Measurements from ENCODE around the gene C2CD4D. TPM values are rescaled to one million over a fixed set of nuclear protein-coding genes. Genes with fewer than 3 reads are reported as not detected.

The C2CD4D gene
- total RNA-seq, 2 experiments from 2014 or later, result 1.3 to 1.6 TPM

GRCh38 chr1:151827853-151828252, 11.8 kb downstream of the C2CD4D start:
- Mint-ChIP-seq H3K4me3 (no peak overlapping the region), H3K27ac (peak overlapping the region; percentile 21), H3K36me3 (ENCODE audit: low read depth) (no peaks in the 10 kb centered on the region), H3K4me1 (ENCODE audit: low read depth) (peaks cover 56% of the 10 kb centered on the region), H3K27me3 (no peaks in the 10 kb centered on the region), H3K9me3 (no peaks in the 10 kb centered on the region)
- no peak for TF ChIP-seq CTCF (IDR thresholded peaks at IDR 0.05)
- ATAC-seq (no peak), DNase-seq (peak; percentile 26)
- ChIA-PET POLR2A (interaction anchor here (1.0 to 1.3 kb wide), 2 partner anchors 64 to 81 kb away, joined by 4 to 5 read pairs; partner anchors contain the start of genes MRPL9 and THEM4), CTCF (interaction anchor here (1.1 to 3.2 kb wide), 2 partner anchors 9 to 234 kb away, joined by 3 to 14 read pairs; no protein-coding TSS in a partner anchor)
- intact Hi-C loops (cut with micrococcal nuclease), result loop anchor here (5.0 kb wide), 1 partner anchor 36 kb away; the partner anchor contains the start of gene TDRKH

- ATAC-seq (no peak), DNase-seq (peak; percentile 54)
- Mint-ChIP-seq H3K9me3 (no peaks in the 10 kb centered on the region), H3K27me3 (no peaks in the 10 kb centered on the region), H3K4me3 (peak overlapping the region; percentile 63), H3K4me1 (ENCODE audit: low read depth) (peaks cover 61% of the 10 kb centered on the region), H3K36me3 (ENCODE audit: low read depth) (no peaks in the 10 kb centered on the region), H3K27ac (peak overlapping the region; percentile 56)
- ChIA-PET CTCF (interaction anchor here (0.6 to 3.2 kb wide), 3 partner anchors 9 to 214 kb away, joined by 3 to 14 read pairs (median 3); no protein-coding TSS in a partner anchor), POLR2A (interaction anchor here (1.1 to 1.6 kb wide), 2 partner anchors 10 to 18 kb away, joined by 3 to 4 read pairs; no protein-coding TSS in a partner anchor)
- intact Hi-C loops (cut with micrococcal nuclease), result loop anchor here (5.0 kb wide), 1 partner anchor 34 kb away; the partner anchor contains the start of gene TDRKH
- no peak for TF ChIP-seq CTCF (IDR thresholded peaks at IDR 0.05)
Observed at GRCh38 chr1:151825751-151826660, 13.6 kb downstream of the C2CD4D start.

GRCh38 chr1:151825204-151825603, 14.4 kb downstream of the C2CD4D start:
- ATAC-seq (no peak), DNase-seq (no peak)
- H3K4me3 Mint-ChIP-seq, result peak overlapping the region; percentile 63
- no peaks in the 10 kb centered on the region for H3K9me3 Mint-ChIP-seq
- no peaks in the 10 kb centered on the region for H3K27me3 Mint-ChIP-seq
- CTCF ChIA-PET, result interaction anchor here (4.5 kb wide), 1 partner anchor 11 kb away, joined by 29 read pairs; no protein-coding TSS in a partner anchor
- H3K27ac Mint-ChIP-seq, result peak overlapping the region; percentile 4
- H3K4me1 Mint-ChIP-seq (ENCODE audit: low read depth), result peaks cover 62% of the 10 kb centered on the region
- POLR2A ChIA-PET, result interaction anchor here (1.1 kb wide), 1 partner anchor 17 kb away, joined by 4 read pairs; no protein-coding TSS in a partner anchor
- intact Hi-C loops (cut with micrococcal nuclease), result loop anchor here (5.0 kb wide), 1 partner anchor 33 kb away; the partner anchor contains the start of gene TDRKH
- TF ChIP-seq CTCF (IDR thresholded peaks at IDR 0.05), result no peak
- H3K36me3 Mint-ChIP-seq (ENCODE audit: low read depth), result no peaks in the 10 kb centered on the region

- peaks cover 48% of the 10 kb centered on the region for H3K4me1 Mint-ChIP-seq (ENCODE audit: low read depth)
- no peaks in the 10 kb centered on the region for H3K36me3 Mint-ChIP-seq (ENCODE audit: low read depth)
- no peaks in the 10 kb centered on the region for H3K9me3 Mint-ChIP-seq
- peak overlapping the region; percentile 65 for H3K27ac Mint-ChIP-seq
- no peak for ATAC-seq
- no peaks in the 10 kb centered on the region for H3K27me3 Mint-ChIP-seq
- ChIA-PET CTCF (interaction anchor here (1.0 to 4.5 kb wide), 4 partner anchors 11 to 65 kb away, joined by 3 to 29 read pairs (median 4); no protein-coding TSS in a partner anchor), POLR2A (interaction anchor here (1.8 to 2.2 kb wide), 2 partner anchors 16 to 60 kb away, joined by 8 to 9 read pairs; partner anchors contain the start of genes C2CD4D and MRPL9)
- TF ChIP-seq CTCF (IDR thresholded peaks at IDR 0.05), result no peak
- no peak for DNase-seq
- intact Hi-C loops (cut with micrococcal nuclease), result no loop called here
- peak overlapping the region; percentile 37 for H3K4me3 Mint-ChIP-seq
Observed at GRCh38 chr1:151823175-151823574, 16.4 kb downstream of the C2CD4D start.
